CD4-positive, alpha-beta T cell treated with Interleukin-2 at 100 ng/mL for 4 hours (primary cell): ENCODE results near the gene DUSP5.
"Not testable (repeated sequence)": the region's sequence is repeated elsewhere in the genome, so short reads cannot be mapped to it uniquely, and the experiment has no call there.

Experiments used
- DNase-seq: peaks from one replicate; pipeline ENCODE4 v3.0.0-alpha.2; 2020; ENCODE audit warnings: low spot score

DUSP5 gene, protein sequence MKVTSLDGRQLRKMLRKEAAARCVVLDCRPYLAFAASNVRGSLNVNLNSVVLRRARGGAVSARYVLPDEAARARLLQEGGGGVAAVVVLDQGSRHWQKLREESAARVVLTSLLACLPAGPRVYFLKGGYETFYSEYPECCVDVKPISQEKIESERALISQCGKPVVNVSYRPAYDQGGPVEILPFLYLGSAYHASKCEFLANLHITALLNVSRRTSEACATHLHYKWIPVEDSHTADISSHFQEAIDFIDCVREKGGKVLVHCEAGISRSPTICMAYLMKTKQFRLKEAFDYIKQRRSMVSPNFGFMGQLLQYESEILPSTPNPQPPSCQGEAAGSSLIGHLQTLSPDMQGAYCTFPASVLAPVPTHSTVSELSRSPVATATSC

DNA sequence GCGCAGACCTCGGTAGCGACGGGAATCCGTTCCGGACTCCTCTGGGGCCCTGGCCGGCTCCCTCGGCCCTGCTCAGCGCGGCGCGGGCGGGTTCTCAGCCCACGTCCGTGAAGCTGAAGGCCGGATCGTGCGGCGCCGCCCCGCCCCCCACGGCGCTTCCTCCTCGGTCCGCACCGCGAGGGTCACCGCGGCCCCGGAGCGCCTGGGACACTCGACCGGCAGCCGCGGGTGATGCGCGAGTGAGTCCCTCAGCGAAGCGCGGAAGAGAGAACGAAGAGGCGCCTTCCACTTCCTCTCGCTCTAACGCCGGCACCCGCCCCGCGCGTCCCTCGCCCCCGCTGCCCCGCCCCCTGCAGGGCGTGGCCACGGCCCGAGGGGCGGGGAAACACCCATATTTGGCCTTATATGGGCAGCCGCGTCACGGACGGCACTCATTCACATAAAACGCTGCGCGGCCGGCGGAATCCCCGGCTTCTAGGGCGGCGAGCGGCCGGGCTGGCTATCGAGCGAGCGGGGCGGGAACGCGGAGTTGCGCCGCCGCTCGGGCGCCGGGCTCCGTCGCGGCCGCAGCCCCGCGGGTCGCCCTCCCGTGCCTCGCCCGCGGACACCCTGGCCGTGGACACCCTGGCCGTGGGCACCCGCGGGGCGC is at the start of gene DUSP5:
TSS of gene DUSP5 (plus strand) at position 470 of the 649 bp plus-strand sequence. CDS start 215 bp downstream, outside the sequence.
- peak; percentile 97 for DNase-seq

DNA sequence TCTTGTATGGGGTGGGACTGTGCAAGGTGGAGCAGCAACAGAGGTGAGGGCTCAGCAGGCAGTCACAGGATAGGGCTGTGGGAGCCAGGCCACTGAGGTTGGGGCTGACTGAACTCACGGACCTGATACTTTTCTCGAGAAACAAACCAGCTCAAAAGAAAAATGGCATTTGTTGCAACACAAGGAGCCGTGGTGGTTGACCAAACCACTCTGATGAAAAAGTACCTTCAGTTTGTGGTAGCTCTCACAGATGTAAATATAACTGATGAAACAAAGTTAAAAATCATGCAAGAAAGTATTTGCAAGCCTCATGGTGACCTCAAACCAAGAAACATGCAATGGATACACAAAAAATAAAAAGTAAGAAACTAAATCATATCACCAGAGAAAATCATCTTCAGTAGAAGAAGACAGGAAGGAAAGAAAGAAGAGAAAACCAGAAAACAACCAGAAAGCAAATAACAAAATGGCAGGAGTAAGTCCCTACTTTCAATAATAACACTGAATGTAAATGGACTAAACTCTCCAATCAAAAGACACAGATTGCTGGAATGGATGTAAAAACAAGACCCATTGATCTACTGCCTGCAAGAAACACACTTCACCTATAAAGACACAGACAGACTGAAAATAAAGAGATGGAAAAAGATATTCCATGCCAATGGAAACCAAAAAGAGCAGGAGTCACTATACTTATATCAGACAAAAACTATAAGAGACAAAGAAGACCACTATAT is 48.9 kb upstream of the DUSP5 start:
- no peak for DNase-seq

DNA sequence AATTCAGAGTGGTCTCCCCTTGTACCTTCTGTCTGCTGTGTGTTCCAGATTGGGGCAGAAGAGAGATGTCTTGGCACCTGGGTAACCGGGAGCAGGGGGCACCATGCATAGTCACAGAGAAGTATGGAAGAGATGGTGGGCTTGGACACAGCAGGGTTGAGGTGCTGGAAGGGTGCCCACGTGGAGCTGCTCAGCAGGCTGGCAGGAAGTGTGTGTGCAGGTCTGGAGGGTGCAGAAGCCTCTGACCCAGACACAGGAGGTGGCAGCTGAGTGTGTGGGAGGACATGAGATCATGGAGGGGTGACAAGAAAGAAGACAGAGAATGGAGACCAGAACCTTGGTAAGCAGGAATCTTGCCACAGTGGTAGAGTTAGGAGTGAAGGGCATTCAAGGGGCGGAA is 42.3 kb upstream of the DUSP5 start:
- no peak for DNase-seq

DNA sequence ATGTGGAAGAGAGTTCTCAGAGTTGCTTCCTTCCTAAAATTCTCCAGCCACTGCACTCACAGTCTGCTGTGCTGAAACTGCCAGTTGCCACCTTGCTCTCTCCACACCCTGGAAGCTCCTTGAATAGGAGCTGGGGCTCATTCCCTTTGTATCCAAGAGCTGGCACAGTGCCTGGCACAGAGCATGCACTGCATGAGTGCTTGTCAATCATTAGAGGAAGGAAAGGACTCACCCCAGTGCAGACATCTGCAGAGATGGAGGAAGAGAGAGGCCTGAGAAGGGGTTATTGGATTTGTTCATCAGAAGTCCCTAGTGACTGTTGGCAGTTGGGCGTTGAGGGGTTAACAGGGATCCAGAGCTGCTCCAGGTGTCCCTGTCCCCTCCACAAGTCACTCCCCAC is 41.7 kb upstream of the DUSP5 start:
- no peak for DNase-seq

DNA sequence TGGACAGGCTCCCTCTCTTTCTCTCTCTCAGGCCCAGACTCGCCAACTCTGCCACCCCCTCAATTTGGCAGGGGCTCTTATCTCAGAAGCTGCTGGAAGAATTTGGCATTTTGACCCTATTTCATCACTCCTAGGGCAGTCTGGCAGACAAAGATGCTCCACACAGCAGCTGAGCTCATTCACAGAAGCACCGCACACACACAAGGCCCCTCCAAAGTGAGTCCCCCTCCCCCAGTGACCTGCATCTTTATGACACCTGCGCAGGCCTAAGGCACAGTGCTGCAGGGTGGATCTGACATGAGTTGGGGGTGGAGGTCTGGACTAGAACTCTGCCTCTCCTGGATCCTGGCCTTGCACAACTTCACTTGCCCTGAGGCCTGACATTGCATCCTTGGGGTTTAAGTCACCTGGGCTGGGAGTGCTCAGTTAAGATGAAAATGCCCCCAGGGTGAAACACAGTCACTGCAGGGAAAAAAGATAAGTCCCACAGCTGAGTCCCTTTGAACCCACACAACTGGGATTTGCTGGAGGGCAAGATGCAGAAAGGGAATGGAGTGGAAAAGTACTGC is 41.1 kb upstream of the DUSP5 start:
- DNase-seq, result no peak

DNA sequence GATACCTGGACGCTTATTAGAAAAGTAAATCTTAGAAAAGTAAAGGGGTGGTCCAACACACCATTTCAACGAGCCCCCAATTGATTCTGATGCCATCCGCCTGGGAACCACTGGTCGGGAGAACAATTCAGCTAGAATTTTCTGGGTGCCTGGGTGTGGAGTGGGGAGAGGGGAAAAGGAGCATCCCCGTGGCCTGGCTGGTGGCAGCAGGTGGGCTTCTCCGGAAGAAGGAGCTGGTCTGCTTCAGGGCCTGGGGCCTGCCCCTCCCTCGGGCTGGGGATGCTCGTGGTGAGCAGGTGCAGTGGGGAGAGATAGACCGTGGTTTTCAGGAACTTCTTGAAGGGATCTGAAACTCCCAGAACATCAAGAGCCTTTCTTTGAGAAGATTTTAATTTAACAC is 39.9 kb upstream of the DUSP5 start:
- DNase-seq, result no peak

DNA sequence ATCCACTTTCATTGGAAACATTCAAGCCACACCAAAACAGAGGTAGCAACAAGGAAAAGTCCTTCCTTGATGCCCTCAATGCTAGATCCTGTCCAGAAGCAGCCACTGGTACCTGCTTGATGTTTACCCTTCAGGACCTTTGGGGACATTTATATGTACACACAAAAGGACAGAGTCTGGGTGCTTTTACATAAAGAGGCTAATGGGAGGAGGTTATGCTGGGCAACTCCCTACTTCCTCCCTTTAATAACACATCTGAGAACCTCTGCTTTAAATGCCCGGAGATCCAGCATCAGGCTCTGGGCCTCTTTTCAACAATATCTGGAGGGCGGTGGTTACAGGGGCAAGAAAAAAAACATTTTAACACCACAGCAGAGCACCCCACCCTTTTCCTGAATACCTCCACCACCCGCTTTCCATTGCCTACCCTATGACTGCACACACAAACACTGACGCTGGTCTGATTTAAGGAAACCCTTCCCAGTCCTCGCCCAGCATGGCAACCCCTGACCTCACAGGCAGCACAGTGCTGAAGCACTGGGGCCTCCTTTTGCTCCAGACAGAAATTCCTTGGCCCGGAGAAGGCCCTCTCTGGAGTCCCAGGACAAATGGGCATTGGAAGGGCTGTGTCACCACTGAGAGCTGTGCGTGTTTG is 39.3 kb upstream of the DUSP5 start:
- peak; percentile 13 for DNase-seq

DNA sequence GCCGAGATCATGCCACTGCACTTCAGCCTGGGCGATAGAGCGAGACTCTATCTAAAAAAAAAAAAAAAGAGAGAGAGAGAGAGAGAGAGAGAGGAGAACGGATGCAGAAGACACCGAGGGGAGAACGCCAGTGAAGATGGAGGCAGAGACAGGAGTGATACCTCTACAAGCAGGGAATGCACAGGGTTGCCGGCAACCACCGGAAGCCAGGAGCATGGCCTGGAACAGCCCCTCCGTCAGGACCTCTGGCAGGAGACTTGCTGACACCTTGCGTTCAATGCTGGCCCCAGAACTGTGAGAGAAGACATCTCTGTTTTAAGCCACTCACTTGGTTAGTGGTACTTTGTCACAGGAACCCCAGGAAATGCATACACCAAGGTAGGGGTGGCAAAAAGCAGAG is 38.1 kb upstream of the DUSP5 start:
- DNase-seq, result no peak

DNA sequence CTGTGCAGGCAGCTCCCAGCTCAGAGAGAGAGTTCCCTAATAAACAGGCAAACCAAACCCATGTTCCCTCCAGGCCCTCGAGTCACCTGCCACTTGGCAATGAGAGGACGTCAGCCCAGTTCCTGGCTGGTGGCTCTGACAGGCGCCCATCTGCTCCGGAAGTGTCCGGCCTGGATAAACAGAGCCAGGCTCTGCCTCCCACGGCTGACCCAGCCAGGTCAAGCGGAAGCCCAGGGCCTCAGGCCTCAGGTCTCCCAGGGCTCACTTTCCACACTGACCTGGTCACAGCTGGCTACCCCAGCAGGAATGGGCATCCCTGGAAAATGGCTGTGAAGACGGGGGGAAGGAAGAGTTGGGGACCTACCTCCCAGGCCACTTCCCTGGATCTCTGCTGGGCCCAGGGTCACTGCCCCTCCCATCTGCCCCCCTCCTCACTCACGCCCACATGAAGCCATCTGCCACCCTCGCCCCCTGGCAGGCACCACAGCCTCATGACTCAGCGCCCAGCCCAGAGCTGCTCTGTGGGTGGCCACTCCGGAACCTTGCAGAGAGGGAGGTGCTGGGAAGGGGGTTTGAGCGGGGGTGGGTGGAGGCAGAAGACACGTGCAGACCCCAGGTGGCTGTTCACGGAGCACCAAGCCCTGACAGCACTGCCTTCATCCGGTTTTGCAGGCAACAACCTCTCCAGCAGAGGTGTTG is 37.4 kb upstream of the DUSP5 start:
- DNase-seq, result peak; percentile 53

DNA sequence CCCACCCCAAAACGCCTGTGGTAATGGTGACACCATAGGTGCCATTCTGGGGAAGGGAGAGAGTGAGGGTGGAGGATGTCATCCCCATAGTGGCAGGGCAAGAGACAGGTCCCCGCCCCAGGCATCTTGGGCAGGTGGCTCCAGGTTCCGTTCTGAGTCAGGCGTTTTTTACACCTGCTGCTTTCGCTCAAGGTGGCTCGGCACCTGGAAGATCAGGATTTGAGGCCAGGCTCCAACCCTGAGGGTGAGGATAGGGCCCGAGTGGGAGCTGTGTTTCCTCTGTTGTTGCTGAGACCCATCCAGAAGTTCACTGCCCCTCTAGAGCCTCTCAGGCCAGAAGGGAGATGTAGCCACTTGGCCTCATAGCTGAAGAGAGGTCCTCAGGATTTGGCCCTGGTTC is 36.6 kb upstream of the DUSP5 start:
- no peak for DNase-seq

DNA sequence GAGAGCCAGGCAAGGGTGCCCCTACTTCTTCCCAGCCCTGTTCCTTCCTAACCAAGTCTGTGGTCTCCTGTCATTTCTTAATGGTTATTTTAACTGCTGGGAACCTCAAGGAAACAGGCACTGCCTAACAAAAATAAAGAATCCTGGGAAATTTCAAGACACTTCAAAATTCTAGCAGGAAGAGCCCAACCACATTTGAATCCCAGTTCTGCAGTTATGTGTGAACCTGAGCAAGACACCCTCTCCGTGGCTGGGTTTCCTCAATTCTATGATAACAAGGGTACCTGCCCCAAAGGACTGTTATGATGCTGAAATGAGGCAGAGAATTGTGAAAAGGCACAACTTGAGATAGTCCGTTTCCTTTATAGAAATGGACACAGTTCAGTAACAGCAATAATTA is 36.2 kb upstream of the DUSP5 start:
- no peak for DNase-seq

DNA sequence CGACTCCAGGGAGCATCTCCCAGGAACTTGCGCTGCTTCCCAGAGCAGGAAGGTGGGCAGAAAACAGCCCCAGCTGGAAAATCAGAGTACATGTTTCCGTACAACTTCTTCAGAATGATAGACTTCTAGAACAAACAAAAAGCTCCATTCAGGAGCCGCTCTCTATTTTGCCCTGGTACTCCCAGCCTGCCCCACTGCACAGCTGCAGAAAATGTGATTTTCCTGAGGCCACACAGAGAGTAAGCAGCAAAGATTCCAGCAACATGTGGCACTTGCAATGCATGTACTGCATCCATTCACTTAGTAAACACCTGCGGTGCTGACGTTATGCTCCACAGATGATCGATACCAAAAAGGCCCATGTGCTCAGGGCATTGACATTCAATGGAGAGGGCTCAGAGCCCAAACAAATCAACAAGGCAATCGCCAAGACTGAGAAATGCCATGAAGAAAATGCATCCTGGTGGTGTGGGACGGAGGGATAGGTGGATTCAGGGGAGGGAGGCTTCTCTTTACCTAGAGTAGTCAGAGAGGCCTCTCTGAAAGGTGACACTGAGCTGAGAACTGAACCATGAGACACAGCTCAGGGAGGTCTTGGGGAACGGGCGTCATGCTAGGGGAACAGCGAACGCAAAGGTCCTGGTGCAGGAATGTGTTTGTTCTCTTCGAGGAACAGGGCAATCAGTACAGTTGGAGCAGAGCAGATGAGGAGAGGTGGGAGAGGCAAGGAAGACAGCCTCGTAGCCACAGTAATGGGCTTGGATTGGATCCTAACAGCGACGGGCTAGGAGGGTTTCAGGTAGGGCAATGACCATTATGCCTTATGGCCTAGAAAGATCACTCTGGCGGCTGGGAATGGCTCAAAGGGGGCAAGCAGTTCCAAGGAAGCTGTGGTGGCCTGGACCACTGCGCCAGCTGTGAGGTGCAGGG is 35.3 kb upstream of the DUSP5 start:
- no peak for DNase-seq

DNA sequence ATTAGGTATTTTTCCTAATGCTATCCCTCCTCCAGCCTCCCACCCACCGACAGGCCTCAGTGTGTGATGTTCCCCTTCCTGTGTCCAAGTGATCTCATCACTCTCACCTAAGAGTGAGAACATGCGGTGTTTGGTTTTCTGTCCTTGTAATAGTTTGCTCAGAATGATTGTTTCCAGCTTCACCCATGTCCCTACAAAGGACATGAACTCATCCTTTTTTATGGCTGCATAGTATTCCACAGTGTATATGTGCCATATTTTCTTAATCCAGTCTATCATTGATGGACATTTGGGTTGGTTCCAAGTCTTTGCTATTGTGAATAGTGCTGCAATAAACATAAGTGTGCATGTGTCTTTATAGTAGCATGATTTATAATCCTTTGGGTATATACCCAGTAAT is 29.4 kb upstream of the DUSP5 start:
- not testable (repeated sequence) for DNase-seq

DNA sequence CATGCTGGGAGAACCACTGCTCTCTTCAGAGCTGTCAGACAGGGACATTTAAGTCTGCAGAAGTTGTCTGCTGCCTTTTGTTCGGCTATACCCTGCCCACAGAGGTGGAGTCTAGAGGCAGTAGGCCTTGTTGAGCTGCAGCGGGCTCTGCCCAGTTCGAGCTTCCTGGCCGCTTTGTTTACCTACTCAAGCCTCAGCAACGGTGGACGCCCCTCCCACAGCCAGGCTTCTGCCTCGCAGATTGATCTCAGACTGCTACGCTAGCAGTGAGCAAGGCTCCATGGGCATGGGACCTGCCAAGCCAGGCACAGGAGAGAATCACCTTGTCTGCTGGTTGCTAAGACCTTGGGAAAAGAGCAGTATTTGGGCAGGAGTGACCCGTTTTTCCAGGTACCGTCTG is 27.2 kb upstream of the DUSP5 start:
- not testable (repeated sequence) for DNase-seq

DNA sequence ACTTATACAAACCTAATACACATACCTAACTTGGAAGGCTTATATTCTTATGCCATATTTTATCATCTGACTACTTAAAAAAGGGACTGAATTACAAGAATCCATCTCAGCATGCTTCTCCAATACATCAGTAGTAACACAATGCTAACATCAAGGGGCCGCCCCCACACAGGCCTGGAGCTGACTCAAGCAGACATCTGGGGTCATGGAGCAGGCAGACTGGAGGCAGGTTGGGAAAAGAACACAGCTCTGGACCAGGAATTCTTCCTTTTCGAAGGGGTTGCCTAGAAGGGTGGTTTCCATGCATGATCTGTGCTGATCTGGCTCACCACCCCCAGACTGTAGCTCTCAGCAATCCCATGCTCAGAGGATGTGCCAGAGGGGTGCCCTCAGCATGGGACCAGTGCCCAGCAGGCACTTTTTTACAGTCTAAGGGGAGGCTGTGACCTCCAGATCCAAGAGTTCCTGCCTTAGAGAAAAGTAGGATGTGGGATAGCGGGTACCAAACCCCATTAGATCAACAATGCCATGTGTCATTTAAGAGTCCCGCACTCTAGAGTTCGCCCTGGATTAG is 26.1 kb upstream of the DUSP5 start:
- no peak for DNase-seq

DNA sequence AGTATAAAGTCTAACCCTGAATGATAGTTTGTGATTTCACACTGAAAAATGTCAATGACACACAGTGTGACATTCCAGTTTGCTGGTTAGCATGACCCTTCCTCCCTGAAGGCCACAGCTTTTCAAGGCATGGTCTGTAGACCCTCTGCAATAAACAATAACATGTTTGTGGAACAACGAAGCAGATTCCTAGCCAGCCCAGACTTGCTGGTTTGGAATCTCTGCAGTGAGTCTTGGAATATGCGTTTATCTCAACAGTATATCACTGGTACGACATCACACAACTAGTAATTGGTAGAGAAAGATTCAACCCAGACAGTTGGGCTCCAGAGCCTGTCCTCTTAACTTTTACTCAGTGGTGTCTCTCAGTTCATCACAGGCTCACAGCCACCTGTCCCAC is 23.7 kb upstream of the DUSP5 start:
- DNase-seq, result no peak

DNA sequence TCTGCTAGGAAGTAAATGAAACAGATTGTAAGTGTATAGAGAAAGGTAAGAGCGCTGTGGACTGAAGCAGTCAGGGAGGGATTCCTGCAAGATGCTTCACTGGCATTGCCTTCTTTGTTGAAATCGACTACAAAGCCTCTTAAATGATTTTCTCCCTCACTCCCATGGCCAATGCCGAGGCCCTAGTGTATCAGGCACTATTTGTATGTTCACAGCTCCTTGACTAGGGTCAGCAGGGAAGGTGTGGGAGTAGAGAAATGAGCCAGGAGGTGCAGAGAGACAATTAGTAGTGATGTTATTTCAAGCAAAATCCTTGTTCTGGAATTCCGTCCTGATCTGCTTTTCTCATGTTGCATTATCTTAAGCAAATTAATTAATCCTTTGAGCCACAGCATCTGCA is 22.9 kb upstream of the DUSP5 start:
- DNase-seq, result no peak

DNA sequence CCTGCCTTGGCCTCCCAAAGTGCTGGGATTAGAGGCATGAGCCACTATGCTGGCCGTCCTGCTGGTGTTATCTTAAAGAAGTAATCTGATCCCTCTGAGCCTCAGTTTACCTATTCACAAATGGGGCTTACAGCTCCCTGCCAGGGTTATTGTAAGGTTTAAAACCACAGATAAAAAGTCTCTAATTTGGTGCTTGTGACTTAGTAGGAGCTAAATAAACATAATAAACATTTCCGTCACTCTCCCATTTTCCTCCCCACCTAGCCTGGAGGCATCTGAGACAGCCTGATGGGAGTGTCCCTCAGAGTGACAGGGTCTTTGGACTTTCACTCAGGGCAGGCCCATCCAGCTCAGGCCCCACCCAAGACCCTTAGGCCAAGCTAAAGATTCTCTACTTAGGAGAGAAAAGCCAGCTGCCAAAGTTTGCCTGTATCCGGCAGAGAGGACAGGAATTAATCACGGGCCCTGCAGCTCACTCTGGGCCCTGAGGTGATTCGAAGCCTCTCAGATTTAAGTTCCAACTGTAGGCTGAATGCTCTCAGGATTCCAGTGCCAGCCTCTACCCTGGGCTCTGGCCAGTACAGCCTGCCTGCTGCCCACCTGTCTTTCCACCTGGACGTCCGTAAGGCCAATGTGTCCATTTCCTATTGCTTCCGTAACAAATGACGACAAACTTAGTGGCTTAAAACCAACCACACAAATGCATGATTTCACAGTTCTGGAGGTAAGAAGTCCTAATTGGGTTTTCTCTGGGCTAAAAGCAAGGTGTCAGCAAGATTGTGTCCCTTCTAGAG is 21.8 kb upstream of the DUSP5 start:
- no peak for DNase-seq

DNA sequence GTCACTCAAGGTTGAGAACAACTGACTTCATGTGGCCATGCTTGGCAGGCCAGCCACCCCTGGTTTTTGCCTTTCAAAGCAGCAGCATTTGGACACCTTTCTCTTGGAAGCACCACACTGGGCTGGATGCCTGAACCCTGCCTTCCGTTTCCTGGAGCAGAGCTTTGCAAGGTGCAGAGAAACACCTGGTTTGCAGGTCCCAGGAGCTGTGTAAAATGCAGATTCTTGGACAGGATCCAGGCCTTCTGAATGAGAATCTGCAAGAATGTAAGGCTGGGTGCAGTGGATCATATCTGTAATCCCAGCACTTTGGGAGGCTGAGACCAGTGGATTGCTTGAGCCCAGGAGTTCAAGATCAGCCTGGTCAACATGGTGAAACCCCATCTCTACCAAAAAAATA is 18.0 kb upstream of the DUSP5 start:
- no peak for DNase-seq
